ENCODE measurements around the gene FEM1C.

FEM1C gene

GRCh38 chr5:115557667-115558387 is 13.3 kb upstream of the FEM1C start:
- DNase-seq, result no peak

GRCh38 chr5:115556276-115556675 is 11.7 kb upstream of the FEM1C start:
- DNase-seq, result no peak

- DNase-seq, result no peak
Measured at GRCh38 chr5:115555084-115555633, 10.6 kb upstream of the FEM1C start.

- DNase-seq, result no peak
Measured at GRCh38 chr5:115553082-115553481, 8.5 kb upstream of the FEM1C start.

GRCh38 chr5:115551415-115551814 is 6.8 kb upstream of the FEM1C start:
- no peak for DNase-seq

- no peak for DNase-seq
Measured at GRCh38 chr5:115549154-115549553, 4.6 kb upstream of the FEM1C start.

GRCh38 chr5:115548683-115549082 is 4.1 kb upstream of the FEM1C start:
- no peak for DNase-seq

GRCh38 chr5:115545351-115545882 is 842 bp upstream of the FEM1C start:
- DNase-seq, result no peak

GRCh38 chr5:115544043-115544435 is 536 bp downstream of the FEM1C start:
- DNase-seq, result no peak

- no peak for DNase-seq
Measured at GRCh38 chr5:115543365-115544042, 1.1 kb downstream of the FEM1C start.

- DNase-seq, result no peak
Measured at GRCh38 chr5:115542651-115543364, 1.8 kb downstream of the FEM1C start.

- no peak for DNase-seq
Measured at GRCh38 chr5:115542086-115542485, 2.5 kb downstream of the FEM1C start.

- DNase-seq, result no peak
Measured at GRCh38 chr5:115541611-115542010, 3.0 kb downstream of the FEM1C start.

- no peak for DNase-seq
Measured at GRCh38 chr5:115535479-115536035, 9.0 kb downstream of the FEM1C start.

GRCh38 chr5:115532517-115532916 is 12.1 kb downstream of the FEM1C start:
- DNase-seq, result no peak

GRCh38 chr5:115531787-115532367 is 12.7 kb downstream of the FEM1C start:
- DNase-seq, result no peak

GRCh38 chr5:115531380-115531779 is 13.2 kb downstream of the FEM1C start:
- no peak for DNase-seq

- DNase-seq, result no peak
Measured at GRCh38 chr5:115530426-115530825, 14.1 kb downstream of the FEM1C start.

- DNase-seq, result no peak
Measured at GRCh38 chr5:115526604-115527003, 18.0 kb downstream of the FEM1C start.

- DNase-seq, result no peak
Measured at GRCh38 chr5:115524199-115524847, 20.3 kb downstream of the FEM1C start.

GRCh38 chr5:115522832-115523403 is 21.7 kb downstream of the FEM1C start:
- no peak for DNase-seq

- no peak for DNase-seq
Measured at GRCh38 chr5:115520191-115520590, 24.4 kb downstream of the FEM1C start.
